ENCODE results near the gene CAMTA2.
"Not testable (repeated sequence)": the region's sequence is repeated elsewhere in the genome, so short reads cannot be mapped to it uniquely, and the experiment has no call there.

Gene CAMTA2

DNA sequence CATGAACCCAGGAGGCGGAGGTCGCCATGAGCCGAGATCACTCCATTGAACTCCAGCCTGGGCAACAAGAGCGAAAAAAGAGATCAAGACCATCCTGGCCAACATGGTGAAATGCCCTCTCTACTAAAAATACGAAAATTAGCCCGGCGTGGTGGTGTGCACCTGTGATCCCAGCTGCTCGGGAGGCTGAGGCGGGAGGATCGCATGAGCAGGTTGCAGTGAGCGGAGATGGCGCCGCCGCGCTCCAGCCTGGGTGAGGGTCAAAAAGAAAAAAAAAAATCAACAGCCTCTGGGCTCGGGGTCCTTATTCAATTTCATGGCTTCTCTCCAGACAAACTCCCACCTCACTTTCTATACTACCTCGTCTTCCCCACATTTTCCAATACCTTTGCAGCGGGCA lies 58.6 kb downstream of the CAMTA2 start:
- H3K27me3 ChIP-seq (ENCODE audit: insufficient read depth, poor library complexity, severe bottlenecking): no peaks in the 10 kb centered on the region
- no peak overlapping the region for H3K27ac ChIP-seq (ENCODE audit: poor library complexity, severe bottlenecking)
- ATAC-seq (ENCODE audit: low read depth) (no peak), DNase-seq (ENCODE audit: low spot score) (no peak)
- H3K4me3 ChIP-seq (ENCODE audit: severe bottlenecking): no peak overlapping the region
- H3K36me3 ChIP-seq (ENCODE audit: low read depth): no peaks in the 10 kb centered on the region
- TF ChIP-seq, protein P1, sequence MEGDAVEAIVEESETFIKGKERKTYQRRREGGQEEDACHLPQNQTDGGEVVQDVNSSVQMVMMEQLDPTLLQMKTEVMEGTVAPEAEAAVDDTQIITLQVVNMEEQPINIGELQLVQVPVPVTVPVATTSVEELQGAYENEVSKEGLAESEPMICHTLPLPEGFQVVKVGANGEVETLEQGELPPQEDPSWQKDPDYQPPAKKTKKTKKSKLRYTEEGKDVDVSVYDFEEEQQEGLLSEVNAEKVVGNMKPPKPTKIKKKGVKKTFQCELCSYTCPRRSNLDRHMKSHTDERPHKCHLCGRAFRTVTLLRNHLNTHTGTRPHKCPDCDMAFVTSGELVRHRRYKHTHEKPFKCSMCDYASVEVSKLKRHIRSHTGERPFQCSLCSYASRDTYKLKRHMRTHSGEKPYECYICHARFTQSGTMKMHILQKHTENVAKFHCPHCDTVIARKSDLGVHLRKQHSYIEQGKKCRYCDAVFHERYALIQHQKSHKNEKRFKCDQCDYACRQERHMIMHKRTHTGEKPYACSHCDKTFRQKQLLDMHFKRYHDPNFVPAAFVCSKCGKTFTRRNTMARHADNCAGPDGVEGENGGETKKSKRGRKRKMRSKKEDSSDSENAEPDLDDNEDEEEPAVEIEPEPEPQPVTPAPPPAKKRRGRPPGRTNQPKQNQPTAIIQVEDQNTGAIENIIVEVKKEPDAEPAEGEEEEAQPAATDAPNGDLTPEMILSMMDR (IDR thresholded peaks at IDR 0.05; ENCODE audit: poor library complexity, severe bottlenecking): no peak
- H3K9me3 ChIP-seq (ENCODE audit: severe bottlenecking): no peaks in the 10 kb centered on the region
- no peaks in the 10 kb centered on the region for H3K4me1 ChIP-seq (ENCODE audit: insufficient read depth, poor library complexity, severe bottlenecking)

DNA sequence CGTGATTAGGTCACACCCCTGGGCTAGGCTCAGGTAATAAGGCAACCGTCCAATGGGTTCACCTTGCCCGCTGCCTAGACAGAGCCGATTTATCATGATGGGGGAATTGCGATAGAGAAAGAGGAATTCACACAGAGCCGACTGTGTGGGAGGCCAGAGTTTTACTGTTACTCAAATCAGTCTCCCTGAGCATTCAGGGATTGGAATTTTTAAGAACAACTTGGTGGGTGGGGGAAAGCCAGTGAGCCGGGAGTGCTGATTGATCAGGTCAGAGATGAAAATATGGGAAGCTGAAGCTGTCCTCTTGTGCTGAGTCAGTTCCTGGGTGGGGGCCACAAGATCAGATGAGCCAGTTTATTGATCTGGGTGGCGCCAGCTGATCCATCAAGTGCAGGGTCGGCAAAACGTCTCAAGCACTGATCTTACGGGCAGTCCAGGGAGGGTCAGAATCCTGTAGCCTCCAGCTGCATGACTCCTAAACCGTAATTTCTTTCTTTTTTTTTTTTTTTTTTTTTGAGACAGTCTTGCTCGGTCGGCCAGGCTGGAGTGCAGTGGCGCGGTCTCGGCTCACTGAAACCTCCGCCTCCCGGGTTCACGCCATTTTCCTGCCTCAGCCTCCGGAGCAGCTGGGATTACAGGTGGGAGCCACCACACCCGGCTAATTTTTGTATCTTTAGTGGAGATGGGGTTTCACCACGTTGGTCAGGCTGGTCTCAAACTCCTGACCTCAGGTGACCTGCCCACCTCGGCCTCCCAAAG lies 60.7 kb downstream of the CAMTA2 start:
- ATAC-seq (ENCODE audit: low read depth); H3K4me3 ChIP-seq (ENCODE audit: severe bottlenecking); H3K36me3 ChIP-seq (ENCODE audit: low read depth); H3K27me3 ChIP-seq (ENCODE audit: insufficient read depth, poor library complexity, severe bottlenecking); H3K4me1 ChIP-seq (ENCODE audit: insufficient read depth, poor library complexity, severe bottlenecking); DNase-seq (ENCODE audit: low spot score); H3K9me3 ChIP-seq (ENCODE audit: severe bottlenecking); H3K27ac ChIP-seq (ENCODE audit: poor library complexity, severe bottlenecking): not testable (repeated sequence)

DNA sequence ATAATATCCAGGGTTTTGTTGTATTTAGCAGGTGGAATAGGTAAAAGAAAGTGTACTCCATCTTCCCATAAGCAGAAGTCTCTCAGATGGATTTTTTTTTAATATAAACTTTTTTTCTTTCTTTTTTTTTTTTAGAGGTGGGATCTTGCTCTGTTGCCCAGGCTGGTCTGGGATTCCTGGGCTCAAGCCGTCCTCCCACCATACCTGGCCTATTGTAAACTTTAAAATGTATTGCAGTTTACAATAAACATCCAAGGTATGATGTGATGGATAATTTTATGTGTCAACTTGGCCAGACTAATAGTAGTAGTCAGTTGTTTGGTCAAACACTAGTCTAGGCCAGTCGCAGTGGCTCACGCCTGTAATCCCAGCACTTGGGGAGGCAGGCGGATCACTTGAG lies 66.2 kb downstream of the CAMTA2 start:
- Histone ChIP-seq H3K27me3 (ENCODE audit: insufficient read depth, poor library complexity, severe bottlenecking) (no peaks in the 10 kb centered on the region), H3K4me1 (ENCODE audit: insufficient read depth, poor library complexity, severe bottlenecking) (no peaks in the 10 kb centered on the region), H3K36me3 (ENCODE audit: low read depth) (no peaks in the 10 kb centered on the region), H3K27ac (ENCODE audit: poor library complexity, severe bottlenecking) (no peak overlapping the region), H3K4me3 (ENCODE audit: severe bottlenecking) (no peak overlapping the region), H3K9me3 (ENCODE audit: severe bottlenecking) (no peaks in the 10 kb centered on the region)
- TF ChIP-seq, protein P1 (IDR thresholded peaks at IDR 0.05; ENCODE audit: poor library complexity, severe bottlenecking): no peak
- DNase-seq (ENCODE audit: low spot score) (no peak), ATAC-seq (ENCODE audit: low read depth) (no peak)

DNA sequence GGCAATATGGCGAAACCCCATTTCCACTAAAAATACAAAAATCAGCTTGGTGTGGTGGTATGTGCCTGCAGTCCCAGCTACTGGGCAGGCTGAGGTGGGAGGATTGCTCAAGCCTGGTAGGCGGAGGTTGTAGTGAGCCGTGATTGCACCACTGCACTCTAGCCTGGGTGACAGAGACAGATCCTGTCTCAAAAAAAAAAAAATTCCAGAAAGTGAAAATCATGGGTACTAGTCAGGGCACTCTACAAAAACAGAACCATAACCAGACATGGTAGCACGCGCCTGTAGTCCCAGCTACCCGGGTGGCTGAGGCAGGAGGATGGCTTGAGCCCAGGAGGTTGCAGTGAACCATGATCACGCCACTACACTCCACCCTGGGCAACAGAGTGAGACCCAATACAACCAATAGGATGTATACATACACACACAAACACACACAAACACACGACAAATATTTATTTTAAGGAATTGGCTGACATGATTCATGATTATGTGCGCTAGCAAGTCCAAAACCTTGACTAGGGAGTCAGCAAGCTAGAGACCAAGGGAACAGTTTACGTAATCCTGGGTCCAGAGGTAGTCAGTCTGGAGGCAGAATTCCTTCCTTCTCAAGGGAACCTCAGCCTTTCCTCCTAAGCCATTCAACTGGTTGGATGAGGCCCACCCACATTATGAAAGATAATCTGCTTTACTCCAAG lies 67.0 kb downstream of the CAMTA2 start:
- TF ChIP-seq, protein P1 (IDR thresholded peaks at IDR 0.05; ENCODE audit: poor library complexity, severe bottlenecking): no peak
- Histone ChIP-seq H3K4me1 (ENCODE audit: insufficient read depth, poor library complexity, severe bottlenecking) (no peaks in the 10 kb centered on the region), H3K27me3 (ENCODE audit: insufficient read depth, poor library complexity, severe bottlenecking) (no peaks in the 10 kb centered on the region), H3K9me3 (ENCODE audit: severe bottlenecking) (no peaks in the 10 kb centered on the region), H3K36me3 (ENCODE audit: low read depth) (no peaks in the 10 kb centered on the region), H3K4me3 (ENCODE audit: severe bottlenecking) (no peak overlapping the region), H3K27ac (ENCODE audit: poor library complexity, severe bottlenecking) (no peak overlapping the region)
- DNase-seq (ENCODE audit: low spot score) (no peak), ATAC-seq (ENCODE audit: low read depth) (peak; percentile 50; the same call in 1 of the 3 replicates)

DNA sequence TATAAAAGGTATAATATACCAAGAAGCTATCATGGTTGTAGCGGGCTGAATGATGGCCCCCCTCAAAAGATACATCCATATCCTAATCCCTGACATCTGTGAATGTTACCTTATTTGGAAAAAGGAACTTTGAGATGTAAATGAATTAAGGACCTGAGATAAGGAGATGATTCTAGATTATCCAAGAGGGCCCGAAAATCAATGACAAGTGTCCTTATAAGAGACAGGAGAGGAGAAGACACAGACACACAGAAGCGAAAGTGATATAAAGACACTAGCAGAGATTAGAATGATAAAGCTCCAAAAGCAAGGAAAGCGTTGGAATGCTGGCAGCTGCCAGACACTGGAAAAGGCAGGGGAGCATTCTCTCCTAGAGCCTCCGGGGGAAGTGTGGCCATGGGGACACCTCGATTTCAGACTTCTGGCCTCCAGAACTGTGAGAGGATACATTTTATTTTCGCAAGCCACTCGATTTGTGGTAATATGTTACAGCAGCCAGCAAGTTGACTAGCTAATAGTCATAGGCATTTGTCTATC lies 67.9 kb downstream of the CAMTA2 start:
- Histone ChIP-seq H3K4me1 (ENCODE audit: insufficient read depth, poor library complexity, severe bottlenecking) (no peaks in the 10 kb centered on the region), H3K9me3 (ENCODE audit: severe bottlenecking) (no peaks in the 10 kb centered on the region), H3K4me3 (ENCODE audit: severe bottlenecking) (no peak overlapping the region), H3K36me3 (ENCODE audit: low read depth) (no peaks in the 10 kb centered on the region), H3K27ac (ENCODE audit: poor library complexity, severe bottlenecking) (no peak overlapping the region), H3K27me3 (ENCODE audit: insufficient read depth, poor library complexity, severe bottlenecking) (no peaks in the 10 kb centered on the region)
- no peak for ATAC-seq (ENCODE audit: low read depth)
- DNase-seq (ENCODE audit: low spot score): no peak
- TF ChIP-seq, protein P1 (IDR thresholded peaks at IDR 0.05; ENCODE audit: poor library complexity, severe bottlenecking): no peak

Data from RWPE2 (cell line).